HEK293 (cell line): ENCODE results near the gene CAMTA2.

ENCODE experiments used
- GLIS1 ChIP-seq: fragments of 450-650 bp; formaldehyde crosslinking; IDR thresholded peaks from 2 replicates; pipeline ENCODE4 v1.5.1; 2016; ENCODE audit warnings: missing biosample characterization, missing genetic modification characterization
- GLIS2 ChIP-seq: fragments of 450-650 bp; formaldehyde crosslinking; IDR thresholded peaks from 2 replicates; pipeline ENCODE4 v1.5.1; 2016; ENCODE audit warnings: missing biosample characterization, missing genetic modification characterization
- HOXD13 ChIP-seq: sonication (generic); formaldehyde crosslinking; IDR thresholded peaks from 2 replicates; pipeline ENCODE4 v1.8.0; 2022; ENCODE audit warnings: missing genetic modification reagents, borderline replicate concordance
- KLF16 ChIP-seq: fragments of 450-650 bp; formaldehyde crosslinking; IDR thresholded peaks from 2 replicates; pipeline ENCODE4 v1.5.1; 2017; ENCODE audit warnings: missing biosample characterization, missing genetic modification characterization
- MEIS1 ChIP-seq: sonication (generic); formaldehyde crosslinking; IDR thresholded peaks from 2 replicates; pipeline ENCODE4 v1.8.1; 2022; ENCODE audit warnings: missing genetic modification reagents, mild to moderate bottlenecking, borderline replicate concordance
- PRDM4 ChIP-seq: fragments of 450-650 bp; formaldehyde crosslinking; IDR thresholded peaks from 2 replicates; pipeline ENCODE4 v1.5.1; 2017; ENCODE audit warnings: missing biosample characterization, missing genetic modification characterization
- SALL2 ChIP-seq: fragments of 450-650 bp; formaldehyde crosslinking; IDR thresholded peaks from 2 replicates; pipeline ENCODE4 v1.5.0; 2017; ENCODE audit warnings: missing biosample characterization, mild to moderate bottlenecking, missing genetic modification characterization, borderline replicate concordance
- ZBTB20 ChIP-seq: fragments of 450-650 bp; formaldehyde crosslinking; IDR thresholded peaks from 2 replicates; pipeline ENCODE4 v1.5.1; 2016; ENCODE audit warnings: missing biosample characterization, missing genetic modification characterization
- ZFP69B ChIP-seq: fragments of 450-650 bp; formaldehyde crosslinking; IDR thresholded peaks from 2 replicates; pipeline ENCODE4 v1.5.1; 2016; ENCODE audit warnings: missing biosample characterization, missing genetic modification characterization
- ZNF155 ChIP-seq: fragments of 450-650 bp; formaldehyde crosslinking; IDR thresholded peaks from 2 replicates; pipeline ENCODE4 v1.5.1; 2016; ENCODE audit warnings: missing biosample characterization, missing genetic modification characterization
- ZNF157 ChIP-seq: fragments of 450-650 bp; formaldehyde crosslinking; IDR thresholded peaks from 2 replicates; pipeline ENCODE4 v1.5.1; 2016; ENCODE audit warnings: missing biosample characterization, missing genetic modification characterization
- ZNF16 ChIP-seq: fragments of 450-650 bp; formaldehyde crosslinking; IDR thresholded peaks from 2 replicates; pipeline ENCODE4 v1.5.1; 2016; ENCODE audit warnings: low read depth, missing biosample characterization, missing genetic modification characterization
- ZNF2 ChIP-seq: fragments of 450-650 bp; formaldehyde crosslinking; IDR thresholded peaks from 2 replicates; pipeline ENCODE4 v1.5.1; 2016; ENCODE audit warnings: missing biosample characterization, missing genetic modification characterization
- ZNF202 ChIP-seq: fragments of 450-650 bp; formaldehyde crosslinking; IDR thresholded peaks from 2 replicates; pipeline ENCODE4 v1.5.1; 2016; ENCODE audit warnings: missing biosample characterization, missing genetic modification characterization, borderline replicate concordance
- ZNF266 ChIP-seq: fragments of 450-650 bp; formaldehyde crosslinking; IDR thresholded peaks from 2 replicates; pipeline ENCODE4 v1.5.1; 2016; ENCODE audit warnings: missing biosample characterization, missing genetic modification characterization, low read depth
- ZNF280D ChIP-seq: fragments of 450-650 bp; formaldehyde crosslinking; IDR thresholded peaks from 2 replicates; pipeline ENCODE4 v1.5.1; 2016; ENCODE audit warnings: missing biosample characterization, missing genetic modification characterization
- ZNF335 ChIP-seq: fragments of 450-650 bp; formaldehyde crosslinking; conservative IDR thresholded peaks from 2 replicates; pipeline ENCODE4 v1.5.1; 2016; ENCODE audit warnings: missing biosample characterization, missing genetic modification characterization
- ZNF394 ChIP-seq: fragments of 450-650 bp; formaldehyde crosslinking; IDR thresholded peaks from 2 replicates; pipeline ENCODE4 v1.5.1; 2016; ENCODE audit warnings: missing biosample characterization, missing genetic modification characterization, mild to moderate bottlenecking, moderate library complexity, borderline replicate concordance
- ZNF513 ChIP-seq: fragments of 450-650 bp; IDR thresholded peaks from 2 replicates; pipeline ENCODE4 v1.5.1; 2018; ENCODE audit warnings: missing biosample characterization, missing genetic modification characterization
- ZNF548 ChIP-seq: fragments of 450-650 bp; formaldehyde crosslinking; IDR thresholded peaks from 2 replicates; pipeline ENCODE4 v1.5.1; 2016; ENCODE audit warnings: missing biosample characterization, missing genetic modification characterization
- ZNF549 ChIP-seq: fragments of 450-650 bp; IDR thresholded peaks from 2 replicates; pipeline ENCODE4 v1.5.1; 2018; ENCODE audit warnings: missing biosample characterization, missing genetic modification characterization, mild to moderate bottlenecking, inconsistent platforms, moderate library complexity
- ZNF555 ChIP-seq: fragments of 450-650 bp; formaldehyde crosslinking; conservative IDR thresholded peaks from 2 replicates; pipeline ENCODE4 v1.5.1; 2017; ENCODE audit warnings: missing biosample characterization, mild to moderate bottlenecking, missing genetic modification characterization, inconsistent platforms
- ZNF600 ChIP-seq: fragments of 450-650 bp; formaldehyde crosslinking; IDR thresholded peaks from 2 replicates; pipeline ENCODE4 v1.5.1; 2016; ENCODE audit warnings: missing biosample characterization, missing genetic modification characterization
- ZNF621 ChIP-seq: fragments of 450-650 bp; formaldehyde crosslinking; IDR thresholded peaks from 2 replicates; pipeline ENCODE4 v1.5.1; 2017; ENCODE audit warnings: missing biosample characterization, missing genetic modification characterization
- ZNF704 ChIP-seq: fragments of 450-650 bp; formaldehyde crosslinking; IDR thresholded peaks from 2 replicates; pipeline ENCODE4 v1.5.1; 2016; ENCODE audit warnings: missing biosample characterization, missing genetic modification characterization
- ZNF76 ChIP-seq: fragments of 450-650 bp; formaldehyde crosslinking; IDR thresholded peaks from 2 replicates; pipeline ENCODE4; 2016; ENCODE audit warnings: low read depth, missing biosample characterization, missing genetic modification characterization, borderline replicate concordance
- ZNF768 ChIP-seq: fragments of 450-650 bp; formaldehyde crosslinking; IDR thresholded peaks from 2 replicates; pipeline ENCODE4 v1.5.1; 2018; ENCODE audit warnings: missing biosample characterization, mild to moderate bottlenecking, missing genetic modification characterization
- ZNF843 ChIP-seq: fragments of 450-650 bp; formaldehyde crosslinking; IDR thresholded peaks from 2 replicates; pipeline ENCODE4 v1.5.1; 2016; ENCODE audit warnings: missing biosample characterization, missing genetic modification characterization
- ZSCAN18 ChIP-seq: fragments of 450-650 bp; formaldehyde crosslinking; IDR thresholded peaks from 2 replicates; pipeline ENCODE4 v1.5.1; 2016; ENCODE audit warnings: missing biosample characterization, missing genetic modification characterization
- ZXDB ChIP-seq: fragments of 450-650 bp; formaldehyde crosslinking; IDR thresholded peaks from 2 replicates; pipeline ENCODE4 v1.5.1; 2016; ENCODE audit warnings: missing biosample characterization, missing genetic modification characterization

CAMTA2 gene

DNA sequence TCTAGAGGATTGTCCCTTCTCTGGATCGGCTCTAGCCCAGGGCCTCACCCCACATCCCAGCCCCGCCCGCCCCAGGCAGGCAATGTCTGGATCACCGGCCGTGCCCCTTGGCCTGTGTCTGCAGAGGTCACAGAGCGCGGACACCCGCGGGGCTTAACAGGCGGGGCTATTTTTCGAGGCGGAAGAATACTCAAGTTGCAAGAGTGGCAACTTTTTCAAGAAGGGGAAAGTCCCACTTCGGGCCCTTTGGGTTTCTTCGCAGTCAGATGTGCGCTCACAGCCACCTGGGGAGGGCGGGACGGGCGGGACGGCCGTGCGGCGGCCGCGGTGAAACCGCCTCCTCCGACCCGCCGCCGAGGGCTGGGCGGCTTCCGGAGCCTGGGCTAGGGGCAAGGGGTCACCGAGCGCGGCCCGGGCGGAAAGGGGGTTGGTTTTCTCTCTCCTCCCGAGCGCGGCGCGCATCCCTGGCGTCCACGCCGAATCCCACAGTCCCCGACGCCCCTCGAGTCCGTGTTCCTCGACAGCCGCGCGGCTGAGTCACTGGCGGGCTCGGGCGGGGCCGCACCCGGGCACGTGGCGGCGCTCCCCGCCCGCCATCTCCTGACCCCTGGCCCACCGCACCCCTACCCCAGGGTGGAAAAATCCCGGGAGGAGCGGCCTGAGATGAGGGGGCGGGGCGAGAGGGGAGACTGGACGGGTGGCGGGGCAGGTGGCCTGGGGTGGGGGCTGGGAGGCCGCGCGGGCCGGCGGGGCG, 38.0 kb downstream of the CAMTA2 start (continued):
- no peak for TF ChIP-seq ZNF394 (tag by site-specific recombination)
- no peak for TF ChIP-seq MEIS1 (CRISPR knock-in tag)
- no peak for TF ChIP-seq ZNF513 (tag by site-specific recombination)
- no peak for TF ChIP-seq ZNF600 (tag by site-specific recombination)
- TF ChIP-seq ZNF843 (tag by site-specific recombination) = 0 out of 2 replicates have a peak, but pooled peaks have one; percentile 12
- peak; percentile 37; the same call in 1 of the 2 replicates for TF ChIP-seq PRDM4 (tag by site-specific recombination)
- TF ChIP-seq GLIS2 (tag by site-specific recombination) = no peak
- peak; percentile 74 for TF ChIP-seq ZBTB20 (tag by site-specific recombination)
- TF ChIP-seq ZNF2 (tag by site-specific recombination) = no peak
- peak; percentile 53; the same call in 1 of the 2 replicates for TF ChIP-seq ZFP69B (tag by site-specific recombination)
- TF ChIP-seq ZNF768 (tag by site-specific recombination) = no peak
- TF ChIP-seq ZNF76 (tag by site-specific recombination) = no peak; the same call in none of the 2 replicates
- no peak for TF ChIP-seq ZNF157 (tag by site-specific recombination)
- TF ChIP-seq ZNF335 = no peak
- TF ChIP-seq ZNF549 (tag by site-specific recombination) = no peak
- peak; percentile 63; the same call in 1 of the 2 replicates for TF ChIP-seq KLF16 (tag by site-specific recombination)
- no peak for TF ChIP-seq ZNF280D (tag by site-specific recombination)
- no peak for TF ChIP-seq ZNF621 (tag by site-specific recombination)
- peak; percentile 39; the same call in 1 of the 2 replicates for TF ChIP-seq ZSCAN18 (tag by site-specific recombination)
- TF ChIP-seq ZXDB (tag by site-specific recombination) = no peak; the same call in 1 of the 2 replicates
- TF ChIP-seq ZNF266 (tag by site-specific recombination) = no peak
- TF ChIP-seq ZNF16 = no peak
- TF ChIP-seq ZNF202 (tag by site-specific recombination) = no peak
- TF ChIP-seq SALL2 (tag by site-specific recombination) = no peak
- no peak for TF ChIP-seq ZNF548 (tag by site-specific recombination)
- TF ChIP-seq HOXD13 (CRISPR knock-in tag) = no peak
- no peak for TF ChIP-seq ZNF555 (tag by site-specific recombination)
- no peak for TF ChIP-seq ZNF704 (tag by site-specific recombination)
- TF ChIP-seq ZNF155 (tag by site-specific recombination) = no peak
- TF ChIP-seq GLIS1 (tag by site-specific recombination) = no peak; the same call in 1 of the 2 replicates
